WTC11 (cell line): ENCODE data around the gene PVALEF. TPM values are rescaled to one million over a fixed set of nuclear protein-coding genes. Genes with fewer than 3 reads are reported as not detected.

Experiments
- ATAC-seq: fragments of 200-7000 bp; cut with Tn5 transposase; 2 replicates; pipeline ENCODE4 v1.10.0; 2021; ENCODE audit warnings: mild to moderate bottlenecking, moderate library complexity
- CTCF ChIA-PET: fragments of 300-600 bp; sonication (Branson Sonifier 250); formaldehyde crosslinking; loops from one replicate; lab custom pipeline; 2021; ENCODE audit warnings: antibody characterized with exemption; lab: Charles Lee
- POLR2A ChIA-PET: fragments of 350-600 bp; sonication (Branson Sonifier 250); formaldehyde crosslinking; loops from one replicate; lab custom pipeline; 2021; ENCODE audit warnings: antibody characterized with exemption; lab: Charles Lee
- DNase-seq: peaks from one replicate; pipeline ENCODE4 v3.0.0; 2021; ENCODE audit warnings: low spot score
- H3K27ac Mint-ChIP-seq: 2 replicates; pipeline ENCODE4 v1.8.0; 2021; ENCODE audit warnings: mixed read lengths
- H3K27me3 Mint-ChIP-seq: 2 replicates; pipeline ENCODE4 v1.8.0; 2021; ENCODE audit warnings: low read depth, mild to moderate bottlenecking, moderate library complexity, mixed read lengths
- H3K36me3 Mint-ChIP-seq: 2 replicates; pipeline ENCODE4 v1.8.0; 2021; ENCODE audit warnings: mixed read lengths
- H3K4me1 Mint-ChIP-seq: 2 replicates; pipeline ENCODE4 v1.8.0; 2022; ENCODE audit warnings: mixed read lengths
- H3K4me3 Mint-ChIP-seq: 2 replicates; pipeline ENCODE4 v1.8.0; 2021; ENCODE audit warnings: mild to moderate bottlenecking, moderate library complexity, mixed read lengths
- H3K9me3 Mint-ChIP-seq: 2 replicates; pipeline ENCODE4 v1.8.0; 2021; ENCODE audit warnings: mixed read lengths
- JAZF1 ChIP-seq: fragments of 250-450 bp; sonication (Bioruptor Pico); IDR thresholded peaks from 2 replicates; pipeline ENCODE4 v1.9.0; 2021; ENCODE audit warnings: moderate library complexity, mild to moderate bottlenecking, inconsistent platforms
- NR1H2 ChIP-seq: sonication (generic); formaldehyde crosslinking; IDR thresholded peaks from 2 replicates; pipeline ENCODE4 v1.9.0; 2021; ENCODE audit warnings: mild to moderate bottlenecking, moderate library complexity, missing genetic modification reagents
- OVOL2 ChIP-seq: fragments of 250-450 bp; sonication (Bioruptor Pico); IDR thresholded peaks from 2 replicates; pipeline ENCODE4 v1.9.0; 2021; ENCODE audit warnings: mild to moderate bottlenecking, borderline replicate concordance
- SMAD3 ChIP-seq: sonication (generic); formaldehyde crosslinking; IDR thresholded peaks from 2 replicates; pipeline ENCODE4 v1.8.0; 2022; ENCODE audit warnings: missing genetic modification reagents, mild to moderate bottlenecking, borderline replicate concordance
- SMAD4 ChIP-seq: sonication (generic); formaldehyde crosslinking; IDR thresholded peaks from 2 replicates; pipeline ENCODE4 v1.8.0; 2022; ENCODE audit warnings: mild to moderate bottlenecking, missing genetic modification reagents
- TCF7 ChIP-seq: sonication (generic); formaldehyde crosslinking; IDR thresholded peaks from 2 replicates; pipeline ENCODE4 v1.8.0; 2022; ENCODE audit warnings: mild to moderate bottlenecking, low read depth, missing genetic modification reagents, moderate library complexity
- TP53 ChIP-seq: sonication (generic); formaldehyde crosslinking; IDR thresholded peaks from 2 replicates; pipeline ENCODE4 v1.8.1; 2023; ENCODE audit warnings: mild to moderate bottlenecking, missing genetic modification reagents
- ZNF138 ChIP-seq: sonication (generic); formaldehyde crosslinking; conservative IDR thresholded peaks from 2 replicates; pipeline ENCODE4 v1.8.1; 2022; ENCODE audit warnings: mild to moderate bottlenecking, moderate library complexity, missing genetic modification reagents
- ZNF232 ChIP-seq: sonication (generic); formaldehyde crosslinking; IDR thresholded peaks from 2 replicates; pipeline ENCODE4 v1.8.0; 2022; ENCODE audit warnings: mild to moderate bottlenecking, missing genetic modification reagents
- ZNF416 ChIP-seq: fragments of 250-450 bp; sonication (Bioruptor Pico); IDR thresholded peaks from 2 replicates; pipeline ENCODE4 v1.9.0; 2021; ENCODE audit warnings: mild to moderate bottlenecking, inconsistent platforms
- total RNA-seq: library from RNA; stranded (reverse); gene quantifications from 3 replicates; pipeline ENCODE4 v1.2.3, GENCODE V29; 2021
- TF ChIP-seq, protein P1 (sequence below): sonication (generic); formaldehyde crosslinking; IDR thresholded peaks from 2 replicates; pipeline ENCODE4 v1.8.1; 2022; ENCODE audit warnings: missing genetic modification reagents, borderline replicate concordance
- TF ChIP-seq, protein P2 (sequence below): sonication (generic); formaldehyde crosslinking; IDR thresholded peaks from 2 replicates; pipeline ENCODE4 v1.8.1; 2023; ENCODE audit warnings: mild to moderate bottlenecking, moderate library complexity, missing genetic modification reagents
- TF ChIP-seq, protein P3 (sequence below): sonication (generic); formaldehyde crosslinking; conservative IDR thresholded peaks from 2 replicates; pipeline ENCODE4 v1.8.1; 2022; ENCODE audit warnings: mild to moderate bottlenecking, missing genetic modification reagents
- TF ChIP-seq, protein P4 (sequence below): sonication (generic); formaldehyde crosslinking; IDR thresholded peaks from 2 replicates; pipeline ENCODE4 v1.8.1; 2022; ENCODE audit warnings: mild to moderate bottlenecking, moderate library complexity, missing genetic modification reagents
- TF ChIP-seq, protein P5 (sequence below): fragments of 250-450 bp; sonication (Bioruptor Pico); IDR thresholded peaks from 2 replicates; pipeline ENCODE4 v1.9.0; 2021; ENCODE audit warnings: mild to moderate bottlenecking
- TF ChIP-seq, protein P6 (sequence below): sonication (generic); formaldehyde crosslinking; conservative IDR thresholded peaks from 2 replicates; pipeline ENCODE4 v1.8.1; 2023; ENCODE audit warnings: mild to moderate bottlenecking, low read depth, missing genetic modification reagents, moderate library complexity
- TF ChIP-seq, protein P7 (sequence below): sonication (generic); formaldehyde crosslinking; IDR thresholded peaks from 2 replicates; pipeline ENCODE4 v1.8.0; 2022; ENCODE audit warnings: missing genetic modification reagents

Gene PVALEF
- total RNA-seq, 1 experiment from 2014 or later, result not detected

DNA sequence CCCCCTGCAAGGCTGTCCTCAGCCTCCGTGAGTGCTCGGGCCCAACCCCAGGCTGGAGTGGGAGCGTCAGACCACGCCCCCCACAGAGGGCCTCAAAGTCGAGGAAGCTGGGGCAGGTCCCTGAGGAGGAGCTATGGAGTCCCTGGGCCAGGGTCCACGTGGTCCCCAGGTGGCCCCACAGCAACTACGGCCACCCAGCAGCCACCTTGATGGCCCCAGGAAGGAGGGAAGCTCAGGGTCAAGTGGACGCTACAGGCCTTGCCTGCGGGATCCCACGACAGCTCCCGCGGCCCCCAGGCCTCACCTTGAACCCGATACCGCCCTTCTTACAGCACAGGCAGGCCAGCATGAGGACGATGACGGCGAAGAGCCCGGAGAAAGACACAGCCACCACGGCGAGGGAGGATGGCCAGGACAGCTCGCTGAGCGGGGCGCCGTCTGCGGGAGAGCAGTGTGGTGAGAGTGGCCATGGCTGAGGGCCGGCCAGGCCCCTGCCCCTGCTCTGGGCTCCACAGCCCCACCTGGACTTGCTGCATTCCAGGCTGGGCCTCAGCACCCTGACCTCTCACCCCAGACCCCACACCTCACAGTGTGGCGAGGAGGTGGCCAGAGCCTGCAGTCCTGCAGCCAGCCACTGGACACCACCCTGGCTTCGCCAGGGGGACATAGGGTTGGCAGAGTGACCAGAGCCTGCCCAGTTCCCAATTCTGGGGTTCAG is 31.1 kb upstream of the PVALEF start:
- H3K27me3 Mint-ChIP-seq, result no peaks in the 10 kb centered on the region
- peaks cover 14% of the 10 kb centered on the region; the same call in 1 of the 2 replicates for H3K36me3 Mint-ChIP-seq
- H3K9me3 Mint-ChIP-seq, result peaks cover 19% of the 10 kb centered on the region
- no peak overlapping the region for H3K4me3 Mint-ChIP-seq
- DNase-seq (no peak), ATAC-seq (no peak)
- H3K27ac Mint-ChIP-seq, result no peak overlapping the region
- H3K4me1 Mint-ChIP-seq, result no peaks in the 10 kb centered on the region
- ChIA-PET CTCF (interaction anchor here (1.5 to 4.4 kb wide), 4 partner anchors 8 to 96 kb away, joined by 4 to 23 read pairs (median 6); no protein-coding TSS in a partner anchor), POLR2A (interaction anchor here (0.6 to 1.6 kb wide), 2 partner anchors 11 to 13 kb away, joined by 4 to 8 read pairs; no protein-coding TSS in a partner anchor)
- no peak for TF ChIP-seq ZNF138 (CRISPR knock-in tag)
- TF ChIP-seq, protein P1, sequence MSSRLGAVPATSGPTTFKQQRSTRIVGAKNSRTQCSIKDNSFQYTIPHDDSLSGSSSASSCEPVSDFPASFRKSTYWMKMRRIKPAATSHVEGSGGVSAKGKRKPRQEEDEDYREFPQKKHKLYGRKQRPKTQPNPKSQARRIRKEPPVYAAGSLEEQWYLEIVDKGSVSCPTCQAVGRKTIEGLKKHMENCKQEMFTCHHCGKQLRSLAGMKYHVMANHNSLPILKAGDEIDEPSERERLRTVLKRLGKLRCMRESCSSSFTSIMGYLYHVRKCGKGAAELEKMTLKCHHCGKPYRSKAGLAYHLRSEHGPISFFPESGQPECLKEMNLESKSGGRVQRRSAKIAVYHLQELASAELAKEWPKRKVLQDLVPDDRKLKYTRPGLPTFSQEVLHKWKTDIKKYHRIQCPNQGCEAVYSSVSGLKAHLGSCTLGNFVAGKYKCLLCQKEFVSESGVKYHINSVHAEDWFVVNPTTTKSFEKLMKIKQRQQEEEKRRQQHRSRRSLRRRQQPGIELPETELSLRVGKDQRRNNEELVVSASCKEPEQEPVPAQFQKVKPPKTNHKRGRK (CRISPR knock-in tag), result no peak
- TF ChIP-seq, protein P2, sequence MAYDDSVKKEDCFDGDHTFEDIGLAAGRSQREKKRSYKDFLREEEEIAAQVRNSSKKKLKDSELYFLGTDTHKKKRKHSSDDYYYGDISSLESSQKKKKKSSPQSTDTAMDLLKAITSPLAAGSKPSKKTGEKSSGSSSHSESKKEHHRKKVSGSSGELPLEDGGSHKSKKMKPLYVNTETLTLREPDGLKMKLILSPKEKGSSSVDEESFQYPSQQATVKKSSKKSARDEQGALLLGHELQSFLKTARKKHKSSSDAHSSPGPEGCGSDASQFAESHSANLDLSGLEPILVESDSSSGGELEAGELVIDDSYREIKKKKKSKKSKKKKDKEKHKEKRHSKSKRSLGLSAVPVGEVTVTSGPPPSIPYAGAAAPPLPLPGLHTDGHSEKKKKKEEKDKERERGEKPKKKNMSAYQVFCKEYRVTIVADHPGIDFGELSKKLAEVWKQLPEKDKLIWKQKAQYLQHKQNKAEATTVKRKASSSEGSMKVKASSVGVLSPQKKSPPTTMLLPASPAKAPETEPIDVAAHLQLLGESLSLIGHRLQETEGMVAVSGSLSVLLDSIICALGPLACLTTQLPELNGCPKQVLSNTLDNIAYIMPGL (CRISPR knock-in tag), result no peak

DNA sequence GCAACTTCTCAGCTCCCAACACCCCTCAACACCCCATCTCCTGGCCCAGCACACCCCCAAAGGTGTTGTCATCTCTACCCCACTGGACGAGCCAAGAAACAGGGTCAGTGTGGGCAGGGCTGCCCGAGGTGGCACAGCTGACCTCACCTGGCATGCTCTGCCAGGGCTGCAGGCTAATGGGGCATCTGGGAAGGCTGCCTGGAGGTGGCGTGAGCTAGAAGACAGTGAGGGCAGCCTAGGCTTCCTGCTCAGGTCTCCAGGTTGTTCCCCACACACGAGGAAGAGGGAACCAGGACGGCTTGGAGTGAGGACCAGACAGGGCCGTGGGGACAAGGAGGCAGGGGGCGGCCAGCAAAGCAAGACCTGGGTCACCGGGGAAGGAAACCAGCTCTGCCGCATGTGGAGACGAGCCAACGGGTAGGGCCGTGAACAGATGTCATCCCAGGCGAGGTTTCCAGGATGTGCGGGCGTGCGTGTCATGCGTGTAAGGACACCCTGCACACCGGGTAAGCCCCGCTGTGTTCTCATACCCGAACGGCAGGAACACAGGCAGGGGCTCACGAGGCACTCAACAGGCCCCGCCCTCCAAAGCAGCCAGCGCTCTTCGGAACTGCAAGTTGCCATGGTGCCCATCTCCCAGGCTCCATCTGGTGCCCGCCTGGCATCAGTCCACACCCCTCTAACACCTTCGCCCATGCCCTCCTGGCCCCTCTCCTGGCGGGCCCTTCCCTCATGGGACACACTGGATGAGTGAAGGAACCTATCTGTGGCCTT is 29.6 kb upstream of the PVALEF start:
- Mint-ChIP-seq H3K9me3 (peaks cover 19% of the 10 kb centered on the region), H3K4me3 (no peak overlapping the region), H3K27ac (peak overlapping the region; percentile 9; the same call in 1 of the 2 replicates), H3K27me3 (no peaks in the 10 kb centered on the region), H3K4me1 (no peaks in the 10 kb centered on the region), H3K36me3 (peaks cover 14% of the 10 kb centered on the region; the same call in 1 of the 2 replicates)
- no peak for DNase-seq
- ChIA-PET POLR2A (no interaction called here), CTCF (interaction anchor here (0.8 to 0.9 kb wide), 2 partner anchors 14 to 112 kb away, joined by 3 read pairs; no protein-coding TSS in a partner anchor)
- TF ChIP-seq OVOL2 (CRISPR knock-in tag), result no peak
- no peak for TF ChIP-seq ZNF232
- TF ChIP-seq JAZF1, result no peak
- TF ChIP-seq, protein P3, sequence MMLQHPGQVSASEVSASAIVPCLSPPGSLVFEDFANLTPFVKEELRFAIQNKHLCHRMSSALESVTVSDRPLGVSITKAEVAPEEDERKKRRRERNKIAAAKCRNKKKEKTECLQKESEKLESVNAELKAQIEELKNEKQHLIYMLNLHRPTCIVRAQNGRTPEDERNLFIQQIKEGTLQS, result no peak
- no peak for TF ChIP-seq NR1H2 (CRISPR knock-in tag)
- TF ChIP-seq, protein P4, sequence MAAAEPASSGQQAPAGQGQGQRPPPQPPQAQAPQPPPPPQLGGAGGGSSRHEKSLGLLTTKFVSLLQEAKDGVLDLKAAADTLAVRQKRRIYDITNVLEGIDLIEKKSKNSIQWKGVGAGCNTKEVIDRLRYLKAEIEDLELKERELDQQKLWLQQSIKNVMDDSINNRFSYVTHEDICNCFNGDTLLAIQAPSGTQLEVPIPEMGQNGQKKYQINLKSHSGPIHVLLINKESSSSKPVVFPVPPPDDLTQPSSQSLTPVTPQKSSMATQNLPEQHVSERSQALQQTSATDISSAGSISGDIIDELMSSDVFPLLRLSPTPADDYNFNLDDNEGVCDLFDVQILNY, result no peak
- TF ChIP-seq TP53 (CRISPR knock-in tag), result no peak
- TF ChIP-seq TCF7 (CRISPR knock-in tag), result no peak
- TF ChIP-seq, protein P5, sequence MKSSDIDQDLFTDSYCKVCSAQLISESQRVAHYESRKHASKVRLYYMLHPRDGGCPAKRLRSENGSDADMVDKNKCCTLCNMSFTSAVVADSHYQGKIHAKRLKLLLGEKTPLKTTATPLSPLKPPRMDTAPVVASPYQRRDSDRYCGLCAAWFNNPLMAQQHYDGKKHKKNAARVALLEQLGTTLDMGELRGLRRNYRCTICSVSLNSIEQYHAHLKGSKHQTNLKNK (CRISPR knock-in tag), result no peak
- TF ChIP-seq, protein P6, sequence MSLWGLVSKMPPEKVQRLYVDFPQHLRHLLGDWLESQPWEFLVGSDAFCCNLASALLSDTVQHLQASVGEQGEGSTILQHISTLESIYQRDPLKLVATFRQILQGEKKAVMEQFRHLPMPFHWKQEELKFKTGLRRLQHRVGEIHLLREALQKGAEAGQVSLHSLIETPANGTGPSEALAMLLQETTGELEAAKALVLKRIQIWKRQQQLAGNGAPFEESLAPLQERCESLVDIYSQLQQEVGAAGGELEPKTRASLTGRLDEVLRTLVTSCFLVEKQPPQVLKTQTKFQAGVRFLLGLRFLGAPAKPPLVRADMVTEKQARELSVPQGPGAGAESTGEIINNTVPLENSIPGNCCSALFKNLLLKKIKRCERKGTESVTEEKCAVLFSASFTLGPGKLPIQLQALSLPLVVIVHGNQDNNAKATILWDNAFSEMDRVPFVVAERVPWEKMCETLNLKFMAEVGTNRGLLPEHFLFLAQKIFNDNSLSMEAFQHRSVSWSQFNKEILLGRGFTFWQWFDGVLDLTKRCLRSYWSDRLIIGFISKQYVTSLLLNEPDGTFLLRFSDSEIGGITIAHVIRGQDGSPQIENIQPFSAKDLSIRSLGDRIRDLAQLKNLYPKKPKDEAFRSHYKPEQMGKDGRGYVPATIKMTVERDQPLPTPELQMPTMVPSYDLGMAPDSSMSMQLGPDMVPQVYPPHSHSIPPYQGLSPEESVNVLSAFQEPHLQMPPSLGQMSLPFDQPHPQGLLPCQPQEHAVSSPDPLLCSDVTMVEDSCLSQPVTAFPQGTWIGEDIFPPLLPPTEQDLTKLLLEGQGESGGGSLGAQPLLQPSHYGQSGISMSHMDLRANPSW (CRISPR knock-in tag), result no peak
- no peak for TF ChIP-seq SMAD3 (CRISPR knock-in tag)
- TF ChIP-seq, protein P7, sequence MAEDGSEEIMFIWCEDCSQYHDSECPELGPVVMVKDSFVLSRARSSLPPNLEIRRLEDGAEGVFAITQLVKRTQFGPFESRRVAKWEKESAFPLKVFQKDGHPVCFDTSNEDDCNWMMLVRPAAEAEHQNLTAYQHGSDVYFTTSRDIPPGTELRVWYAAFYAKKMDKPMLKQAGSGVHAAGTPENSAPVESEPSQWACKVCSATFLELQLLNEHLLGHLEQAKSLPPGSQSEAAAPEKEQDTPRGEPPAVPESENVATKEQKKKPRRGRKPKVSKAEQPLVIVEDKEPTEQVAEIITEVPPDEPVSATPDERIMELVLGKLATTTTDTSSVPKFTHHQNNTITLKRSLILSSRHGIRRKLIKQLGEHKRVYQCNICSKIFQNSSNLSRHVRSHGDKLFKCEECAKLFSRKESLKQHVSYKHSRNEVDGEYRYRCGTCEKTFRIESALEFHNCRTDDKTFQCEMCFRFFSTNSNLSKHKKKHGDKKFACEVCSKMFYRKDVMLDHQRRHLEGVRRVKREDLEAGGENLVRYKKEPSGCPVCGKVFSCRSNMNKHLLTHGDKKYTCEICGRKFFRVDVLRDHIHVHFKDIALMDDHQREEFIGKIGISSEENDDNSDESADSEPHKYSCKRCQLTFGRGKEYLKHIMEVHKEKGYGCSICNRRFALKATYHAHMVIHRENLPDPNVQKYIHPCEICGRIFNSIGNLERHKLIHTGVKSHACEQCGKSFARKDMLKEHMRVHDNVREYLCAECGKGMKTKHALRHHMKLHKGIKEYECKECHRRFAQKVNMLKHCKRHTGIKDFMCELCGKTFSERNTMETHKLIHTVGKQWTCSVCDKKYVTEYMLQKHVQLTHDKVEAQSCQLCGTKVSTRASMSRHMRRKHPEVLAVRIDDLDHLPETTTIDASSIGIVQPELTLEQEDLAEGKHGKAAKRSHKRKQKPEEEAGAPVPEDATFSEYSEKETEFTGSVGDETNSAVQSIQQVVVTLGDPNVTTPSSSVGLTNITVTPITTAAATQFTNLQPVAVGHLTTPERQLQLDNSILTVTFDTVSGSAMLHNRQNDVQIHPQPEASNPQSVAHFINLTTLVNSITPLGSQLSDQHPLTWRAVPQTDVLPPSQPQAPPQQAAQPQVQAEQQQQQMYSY (CRISPR knock-in tag), result no peak
- TF ChIP-seq ZNF416, result no peak
- no peak for TF ChIP-seq SMAD4
- ATAC-seq, result no peak
